Mucosa of rectum (tissue), 2 donors: Measurements from ENCODE around the gene S1PR2.
A peak's percentile ranks its signal among the peaks of the same experiment; 100 is the strongest.

Source experiments
- H3K27ac ChIP-seq, 2 donors: one replicate each; pipeline ENCODE4 v1.7.0; 2013; ENCODE audit warnings: inconsistent platforms in 2 of 2, low read depth in 2 of 2, low read length in 2 of 2
- H3K27me3 ChIP-seq, 2 donors: one replicate each; pipeline ENCODE4 v1.7.0; 2013; ENCODE audit warnings: low read length in 2 of 2; ENCODE audit not compliant: control insufficient read depth in 2 of 2, insufficient read depth in 2 of 2
- H3K36me3 ChIP-seq, 2 donors: one replicate each; pipeline ENCODE4 v1.7.0; 2013; ENCODE audit warnings: low read length in 2 of 2; ENCODE audit not compliant: control insufficient read depth in 2 of 2, insufficient read depth in 2 of 2
- H3K4me1 ChIP-seq, 2 donors: one replicate each; pipeline ENCODE4 v1.7.0; 2013; ENCODE audit warnings: low read length in 2 of 2, mild to moderate bottlenecking in 1 of 2; ENCODE audit not compliant: control insufficient read depth in 2 of 2, insufficient read depth in 2 of 2
- H3K4me3 ChIP-seq, 2 donors: one replicate each; pipeline ENCODE4 v1.7.0; 2013; ENCODE audit warnings: low read length in 2 of 2
- H3K9ac ChIP-seq, 2 donors: one replicate each; pipeline ENCODE4 v1.7.0; 2013; ENCODE audit warnings: low read length in 2 of 2, low read depth in 1 of 2, mild to moderate bottlenecking in 1 of 2
- H3K9me3 ChIP-seq, 2 donors: one replicate each; pipeline ENCODE4 v1.7.0; 2013; ENCODE audit warnings: low read length in 2 of 2; ENCODE audit not compliant: control insufficient read depth in 2 of 2
- donor health status: healthy.
- donor health status: Normal muscosa, but diverticular disease.

The S1PR2 gene

GRCh38 chr19:10226376-10227025 is 4.6 kb downstream of the S1PR2 start:
- H3K9ac ChIP-seq: no peak overlapping the region
- peaks cover 0 to 6% of the 10 kb centered on the region in 2 donors for H3K36me3 ChIP-seq
- H3K4me3 ChIP-seq: no peak overlapping the region
- peak overlapping the region; percentile 57 to 66 for H3K27ac ChIP-seq
- H3K4me1 ChIP-seq: peaks cover 6 to 7% of the 10 kb centered on the region in 2 donors
- no peaks in the 10 kb centered on the region for H3K27me3 ChIP-seq
- no peaks in the 10 kb centered on the region for H3K9me3 ChIP-seq

GRCh38 chr19:10226021-10226375 is 5.1 kb downstream of the S1PR2 start:
- no peaks in the 10 kb centered on the region for H3K27me3 ChIP-seq
- peak overlapping the region; percentile 43 to 57 for H3K27ac ChIP-seq
- H3K4me3 ChIP-seq: no peak overlapping the region
- peaks cover 0 to 6% of the 10 kb centered on the region in 2 donors for H3K36me3 ChIP-seq
- no peaks in the 10 kb centered on the region for H3K9me3 ChIP-seq
- no peak overlapping the region for H3K9ac ChIP-seq
- H3K4me1 ChIP-seq: peaks cover 6 to 7% of the 10 kb centered on the region in 2 donors

- no peaks in the 10 kb centered on the region for H3K27me3 ChIP-seq
- no peak overlapping the region for H3K4me3 ChIP-seq
- no peak overlapping the region for H3K9ac ChIP-seq
- H3K4me1 ChIP-seq: peaks cover 0 to 4% of the 10 kb centered on the region in 2 donors
- H3K27ac ChIP-seq: no peak overlapping the region
- H3K36me3 ChIP-seq: peaks cover 0 to 6% of the 10 kb centered on the region in 2 donors
- H3K9me3 ChIP-seq: no peaks in the 10 kb centered on the region
Measured at GRCh38 chr19:10224337-10224736, 6.8 kb downstream of the S1PR2 start.

GRCh38 chr19:10223488-10224213 is 7.5 kb downstream of the S1PR2 start:
- H3K9ac ChIP-seq: no peak overlapping the region
- no peaks in the 10 kb centered on the region for H3K9me3 ChIP-seq
- peaks cover 0 to 4% of the 10 kb centered on the region in 2 donors for H3K4me1 ChIP-seq
- peaks cover 0 to 6% of the 10 kb centered on the region in 2 donors for H3K36me3 ChIP-seq
- H3K4me3 ChIP-seq: no peak overlapping the region
- no peak overlapping the region for H3K27ac ChIP-seq
- H3K27me3 ChIP-seq: no peaks in the 10 kb centered on the region

GRCh38 chr19:10222201-10222890 is 8.8 kb downstream of the S1PR2 start:
- Histone ChIP-seq H3K9ac (no peak overlapping the region), H3K4me1 (no peaks in the 10 kb centered on the region), H3K4me3 (no peak overlapping the region), H3K27me3 (no peaks in the 10 kb centered on the region), H3K36me3 (peaks cover 0 to 6% of the 10 kb centered on the region in 2 donors), H3K27ac (no peak overlapping the region), H3K9me3 (no peaks in the 10 kb centered on the region)

- Histone ChIP-seq H3K9ac (no peak overlapping the region), H3K4me1 (no peaks in the 10 kb centered on the region), H3K9me3 (no peaks in the 10 kb centered on the region), H3K27me3 (no peaks in the 10 kb centered on the region), H3K27ac (no peak overlapping the region), H3K36me3 (peaks cover 0 to 6% of the 10 kb centered on the region in 2 donors), H3K4me3 (no peak overlapping the region)
Measured at GRCh38 chr19:10220695-10221094, 10.4 kb downstream of the S1PR2 start.

GRCh38 chr19:10219678-10220077 is 11.5 kb downstream of the S1PR2 start:
- Histone ChIP-seq H3K4me1 (no peaks in the 10 kb centered on the region), H3K9ac (no peak overlapping the region), H3K27ac (no peak overlapping the region), H3K4me3 (no peak overlapping the region), H3K9me3 (no peaks in the 10 kb centered on the region), H3K27me3 (no peaks in the 10 kb centered on the region), H3K36me3 (peaks cover 0 to 6% of the 10 kb centered on the region in 2 donors)

- Histone ChIP-seq H3K9ac (no peak overlapping the region), H3K4me3 (no peak overlapping the region), H3K9me3 (no peaks in the 10 kb centered on the region), H3K4me1 (no peaks in the 10 kb centered on the region), H3K36me3 (no peaks in the 10 kb centered on the region), H3K27ac (no peak overlapping the region), H3K27me3 (no peaks in the 10 kb centered on the region)
Measured at GRCh38 chr19:10217085-10217484, 14.0 kb downstream of the S1PR2 start.

- no peak overlapping the region for H3K27ac ChIP-seq
- no peaks in the 10 kb centered on the region for H3K36me3 ChIP-seq
- H3K4me1 ChIP-seq: no peaks in the 10 kb centered on the region
- no peaks in the 10 kb centered on the region for H3K27me3 ChIP-seq
- H3K9ac ChIP-seq: no peak overlapping the region
- H3K9me3 ChIP-seq: no peaks in the 10 kb centered on the region
- no peak overlapping the region for H3K4me3 ChIP-seq
Measured at GRCh38 chr19:10214784-10215183, 16.3 kb downstream of the S1PR2 start.

GRCh38 chr19:10211691-10212090 is 19.4 kb downstream of the S1PR2 start:
- Histone ChIP-seq H3K36me3 (no peaks in the 10 kb centered on the region), H3K27ac (no peak overlapping the region), H3K4me1 (no peaks in the 10 kb centered on the region), H3K4me3 (no peak overlapping the region), H3K9ac (no peak overlapping the region), H3K27me3 (no peaks in the 10 kb centered on the region), H3K9me3 (no peaks in the 10 kb centered on the region)
